ENCODE data around the gene ALDH2. TPM values are rescaled to one million over a fixed set of nuclear protein-coding genes. Genes with fewer than 3 reads are reported as not detected.

ALDH2 gene
- total RNA-seq, 1 experiment from 2014 or later = not detected

- DNase-seq (ENCODE audit: unreplicated experiment) = no peak
- no peak for TF ChIP-seq CTCF (IDR thresholded peaks at IDR 0.05; ENCODE audit: unreplicated experiment)
- BruUV-seq (replicated peaks) = no TSS peak
- Mint-ChIP-seq H3K4me1 (ENCODE audit: insufficient read depth, unreplicated experiment) (peaks cover 14% of the 10 kb centered on the region), H3K36me3 (ENCODE audit: insufficient read depth, unreplicated experiment) (no peaks in the 10 kb centered on the region), H3K27me3 (ENCODE audit: insufficient read depth, unreplicated experiment) (no peaks in the 10 kb centered on the region), H3K4me3 (ENCODE audit: unreplicated experiment) (no peak overlapping the region), H3K9me3 (ENCODE audit: unreplicated experiment) (no peaks in the 10 kb centered on the region), H3K27ac (ENCODE audit: low read depth, unreplicated experiment) (no peak overlapping the region)
- CTCF ChIA-PET = no interaction called here
- POLR2A ChIA-PET = no interaction called here
- intact Hi-C loops (cut with micrococcal nuclease) = no loop called here
Observed at GRCh38 chr12:111780166-111780565, 13.4 kb downstream of the ALDH2 start.

DNA sequence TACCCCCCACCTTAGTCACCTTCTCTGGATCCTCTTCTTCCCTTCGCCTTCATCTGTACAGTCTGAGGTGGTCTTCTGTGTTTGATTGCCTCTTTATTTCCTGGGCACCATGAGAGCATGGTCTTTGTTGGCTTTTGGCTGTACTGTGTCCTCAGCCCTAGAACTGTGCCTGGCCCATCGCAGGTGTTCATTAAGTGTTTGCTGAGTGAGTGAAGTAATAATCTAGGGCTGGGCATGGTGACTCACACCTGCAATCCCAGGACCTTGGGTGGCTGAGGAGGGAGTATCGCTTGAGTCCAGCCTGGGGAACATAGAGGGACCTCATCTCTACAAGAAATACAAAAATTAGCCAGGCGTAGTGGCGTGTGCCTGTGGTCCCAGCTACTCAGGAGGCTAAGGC is 13.9 kb downstream of the ALDH2 start:
- no TSS peak for BruUV-seq (replicated peaks)
- POLR2A ChIA-PET = interaction anchor here (0.6 to 0.7 kb wide), 2 partner anchors 63 to 1781 kb away, joined by 3 to 4 read pairs; no protein-coding TSS in a partner anchor
- H3K4me1 Mint-ChIP-seq (ENCODE audit: insufficient read depth, unreplicated experiment) = peaks cover 10% of the 10 kb centered on the region
- H3K27me3 Mint-ChIP-seq (ENCODE audit: insufficient read depth, unreplicated experiment) = no peaks in the 10 kb centered on the region
- TF ChIP-seq CTCF (IDR thresholded peaks at IDR 0.05; ENCODE audit: unreplicated experiment) = no peak
- CTCF ChIA-PET = no interaction called here
- no peaks in the 10 kb centered on the region for H3K36me3 Mint-ChIP-seq (ENCODE audit: insufficient read depth, unreplicated experiment)
- no peak overlapping the region for H3K4me3 Mint-ChIP-seq (ENCODE audit: unreplicated experiment)
- intact Hi-C loops (cut with micrococcal nuclease) = no loop called here
- H3K27ac Mint-ChIP-seq (ENCODE audit: low read depth, unreplicated experiment) = no peak overlapping the region
- H3K9me3 Mint-ChIP-seq (ENCODE audit: unreplicated experiment) = no peaks in the 10 kb centered on the region
- DNase-seq (ENCODE audit: unreplicated experiment) = peak; percentile 76

DNA sequence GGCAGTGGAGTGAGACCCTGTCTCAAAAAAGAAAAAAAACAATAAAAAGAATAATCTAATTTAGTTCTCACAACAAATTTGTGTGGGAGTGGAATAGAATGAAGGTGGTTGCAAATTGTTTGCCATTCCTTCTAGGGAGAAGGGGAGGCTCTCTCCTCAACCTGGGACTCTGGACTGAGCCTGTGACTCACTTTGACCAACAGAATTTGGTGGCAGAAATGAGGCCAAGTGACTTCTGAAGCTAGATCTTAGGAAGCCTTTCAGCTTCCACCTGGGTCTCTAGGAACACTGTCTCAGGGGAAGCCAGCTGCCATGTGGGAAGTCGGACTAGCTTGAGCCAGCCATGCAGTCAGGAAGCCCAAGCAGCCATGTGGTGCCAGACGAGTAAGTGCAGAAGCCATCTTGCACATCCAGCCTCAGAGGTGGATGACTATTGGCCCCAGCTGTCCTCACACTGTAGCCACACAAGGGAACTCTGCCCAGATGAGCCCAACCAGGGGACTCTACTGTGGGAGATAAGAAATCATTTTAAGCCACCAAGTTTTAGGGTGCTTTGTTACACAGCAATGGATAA is 14.4 kb downstream of the ALDH2 start:
- Mint-ChIP-seq H3K4me1 (ENCODE audit: insufficient read depth, unreplicated experiment) (peaks cover 13% of the 10 kb centered on the region), H3K27ac (ENCODE audit: low read depth, unreplicated experiment) (no peak overlapping the region), H3K36me3 (ENCODE audit: insufficient read depth, unreplicated experiment) (no peaks in the 10 kb centered on the region), H3K27me3 (ENCODE audit: insufficient read depth, unreplicated experiment) (no peaks in the 10 kb centered on the region), H3K9me3 (ENCODE audit: unreplicated experiment) (no peaks in the 10 kb centered on the region), H3K4me3 (ENCODE audit: unreplicated experiment) (no peak overlapping the region)
- intact Hi-C loops (cut with micrococcal nuclease) = no loop called here
- no TSS peak for BruUV-seq (replicated peaks)
- no peak for DNase-seq (ENCODE audit: unreplicated experiment)
- CTCF ChIA-PET = interaction anchor here (0.9 kb wide), 1 partner anchor 34 kb away, joined by 3 read pairs; no protein-coding TSS in a partner anchor
- TF ChIP-seq CTCF (IDR thresholded peaks at IDR 0.05; ENCODE audit: unreplicated experiment) = no peak
- POLR2A ChIA-PET = interaction anchor here (0.6 to 1.4 kb wide), 4 partner anchors 62 to 1781 kb away, joined by 3 to 7 read pairs (median 4); partner anchors contain the start of genes ACAD10 and BRAP

GRCh38 chr12:111783046-111783445 is 16.3 kb downstream of the ALDH2 start:
- Mint-ChIP-seq H3K9me3 (ENCODE audit: unreplicated experiment) (no peaks in the 10 kb centered on the region), H3K36me3 (ENCODE audit: insufficient read depth, unreplicated experiment) (no peaks in the 10 kb centered on the region), H3K4me3 (ENCODE audit: unreplicated experiment) (no peak overlapping the region), H3K4me1 (ENCODE audit: insufficient read depth, unreplicated experiment) (peaks cover 14% of the 10 kb centered on the region), H3K27me3 (ENCODE audit: insufficient read depth, unreplicated experiment) (no peaks in the 10 kb centered on the region), H3K27ac (ENCODE audit: low read depth, unreplicated experiment) (no peak overlapping the region)
- POLR2A ChIA-PET = no interaction called here
- no peak for DNase-seq (ENCODE audit: unreplicated experiment)
- no peak for TF ChIP-seq CTCF (IDR thresholded peaks at IDR 0.05; ENCODE audit: unreplicated experiment)
- intact Hi-C loops (cut with micrococcal nuclease) = no loop called here
- CTCF ChIA-PET = interaction anchor here (1.2 kb wide), 1 partner anchor 30 kb away, joined by 5 read pairs; no protein-coding TSS in a partner anchor
- no TSS peak for BruUV-seq (replicated peaks)

Data from MCF 10A (cell line).